Dedifferentiated amniotic fluid mesenchymal stem cell (primary cell): ENCODE measurements around the gene GIMAP1.

Source experiments
- DNase-seq: peaks from one replicate; pipeline ENCODE4 v3.0.0-alpha.2; 2016; ENCODE audit errors: extremely low spot score

The GIMAP1 gene

DNA sequence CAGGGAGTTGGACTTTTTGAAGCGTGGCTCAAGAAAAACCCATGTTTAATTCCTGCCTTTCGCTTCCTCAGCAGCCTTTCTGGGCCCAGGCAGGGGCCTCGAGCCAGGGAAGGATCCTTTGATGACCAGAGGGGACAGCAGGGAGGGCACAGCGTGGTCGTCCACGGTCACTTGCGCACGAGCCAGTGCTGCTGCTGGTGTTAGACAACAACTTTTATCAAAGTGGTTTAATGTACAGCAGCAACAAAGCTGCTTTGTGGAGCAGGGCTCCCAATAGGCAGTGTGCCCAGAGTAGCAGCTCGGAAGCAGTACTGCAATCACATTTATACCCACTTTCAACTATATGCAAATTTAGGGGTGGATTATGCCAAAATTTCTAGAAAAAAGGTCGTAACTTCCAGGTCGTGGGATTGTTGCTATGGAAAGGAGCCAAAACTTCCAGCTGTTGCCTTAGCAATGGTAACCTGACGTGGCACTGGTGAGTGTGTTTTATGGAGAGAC lies 6.1 kb downstream of the GIMAP1 start:
- no peak for DNase-seq

DNA sequence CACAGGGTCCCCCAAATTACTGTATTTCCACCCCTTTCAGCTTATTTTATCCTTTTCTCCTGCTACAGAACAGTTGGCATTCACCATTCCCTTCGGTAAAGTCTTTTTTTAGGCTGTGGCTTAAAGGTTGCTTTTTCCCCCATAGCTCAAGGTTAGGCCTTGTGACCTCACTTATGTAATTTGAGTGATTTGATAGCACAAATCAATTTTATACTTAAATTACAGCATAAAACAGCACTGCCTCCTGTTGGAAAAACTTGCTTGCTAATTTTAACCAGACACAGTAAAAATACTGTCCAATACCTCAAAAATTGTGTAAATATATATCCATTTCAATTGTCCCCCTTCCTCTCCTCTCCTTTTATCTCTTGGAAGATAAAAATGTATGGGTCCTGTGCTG lies 7.1 kb downstream of the GIMAP1 start:
- DNase-seq, result no peak

DNA sequence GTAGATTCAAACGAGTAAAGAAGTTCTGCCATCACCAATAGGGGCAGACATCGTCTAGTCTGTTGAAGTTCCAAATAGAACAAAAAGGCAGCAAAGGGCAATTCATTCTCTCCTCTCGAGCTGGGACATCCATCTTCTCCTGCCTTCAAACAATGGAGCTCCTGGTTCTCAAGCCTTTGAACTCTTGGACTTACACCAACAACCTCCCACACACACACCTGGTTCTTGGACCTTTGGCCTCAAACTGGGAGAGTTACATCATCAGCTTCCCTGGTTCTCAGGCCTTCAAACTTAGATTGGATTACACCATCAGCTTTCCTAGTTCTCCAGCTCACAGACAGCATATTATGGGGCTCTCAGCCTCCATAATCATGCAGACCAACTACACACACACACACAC lies 11.0 kb downstream of the GIMAP1 start:
- DNase-seq, result no peak

DNA sequence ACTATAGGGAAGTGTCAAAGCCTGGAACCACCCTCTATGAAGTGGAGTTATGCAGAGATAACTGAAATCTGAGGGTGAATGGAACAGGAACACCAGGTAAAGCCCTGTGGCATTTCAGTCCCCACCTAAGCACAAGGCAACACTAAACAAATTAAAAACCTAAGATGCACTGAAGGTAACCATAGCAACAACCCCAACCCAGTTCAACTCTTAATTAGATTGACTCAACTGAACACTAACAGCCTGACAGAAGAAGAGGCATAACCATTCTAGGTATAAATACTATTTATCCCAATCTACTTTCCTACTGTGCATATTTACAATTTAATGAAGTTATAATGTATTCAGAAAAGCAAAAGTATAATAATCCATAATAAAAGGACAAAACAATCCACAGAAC lies 11.6 kb downstream of the GIMAP1 start:
- DNase-seq, result no peak

DNA sequence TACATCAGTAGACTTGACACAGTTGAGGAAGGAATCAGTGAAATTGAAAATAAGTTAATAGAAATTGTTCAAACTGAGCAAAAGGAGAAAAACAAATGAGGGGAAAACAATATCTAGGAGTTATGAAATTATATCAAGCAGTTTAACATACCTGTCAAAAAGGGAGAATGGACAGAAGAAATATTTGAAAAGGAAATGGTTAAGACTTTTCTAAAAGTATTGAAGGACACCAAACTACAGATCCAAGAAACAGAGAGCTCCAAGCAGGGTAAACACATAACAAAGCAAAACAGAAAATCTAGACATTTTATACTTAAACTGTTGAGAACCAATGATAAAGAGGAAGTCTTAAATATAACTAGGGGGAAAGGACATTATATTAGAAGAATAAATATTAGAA lies 12.2 kb downstream of the GIMAP1 start:
- no peak for DNase-seq

DNA sequence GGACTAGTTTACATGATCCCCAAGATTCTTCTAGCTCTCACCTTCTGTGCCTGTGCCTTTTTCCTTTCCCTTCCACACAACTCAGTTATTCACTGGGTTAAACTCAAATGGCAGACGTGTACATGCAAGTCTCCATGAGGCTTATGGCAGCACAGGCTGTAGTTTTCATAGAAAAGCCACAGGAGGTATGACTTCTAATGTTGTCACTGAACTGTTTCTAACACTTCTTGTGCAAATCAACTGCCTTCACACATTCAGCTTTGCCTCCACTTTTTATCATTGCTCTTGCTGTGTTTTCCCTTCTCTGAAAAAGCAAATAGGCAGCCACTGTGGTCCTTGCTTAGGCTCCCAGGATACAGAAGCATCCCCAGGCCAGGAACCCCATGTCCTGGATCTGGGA lies 15.5 kb downstream of the GIMAP1 start:
- no peak for DNase-seq

DNA sequence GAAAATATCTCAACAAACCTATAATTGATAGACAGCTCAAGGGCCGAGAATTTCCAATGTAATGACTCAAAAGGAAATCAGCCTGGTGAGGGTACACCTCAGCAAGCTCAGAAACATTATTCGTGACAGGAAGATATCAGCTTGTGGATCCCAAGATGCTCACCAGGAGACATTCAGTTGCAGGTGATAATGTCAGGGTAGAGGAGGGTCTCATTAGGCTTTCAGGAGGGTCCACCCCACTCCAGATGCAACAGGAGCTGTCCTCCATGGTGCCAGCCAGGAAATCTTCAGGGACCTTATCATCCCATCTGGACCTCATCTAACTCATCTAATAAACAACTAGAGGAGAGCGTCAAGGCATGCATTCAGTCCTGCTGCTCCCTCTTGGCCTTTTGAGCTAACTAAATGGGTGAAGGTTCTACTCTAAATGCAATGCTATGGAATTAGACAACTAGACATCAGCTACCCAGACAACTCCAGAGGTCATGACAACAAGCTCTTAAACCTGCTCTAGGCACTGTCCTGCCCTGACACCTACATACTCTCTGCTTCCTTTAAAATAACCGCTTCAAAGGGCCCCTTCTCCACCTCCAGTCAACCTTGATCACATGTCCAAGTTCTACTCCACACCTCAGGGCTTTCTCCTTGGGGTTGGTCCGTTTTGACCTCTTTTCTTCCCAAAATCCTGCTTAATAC lies 16.5 kb downstream of the GIMAP1 start:
- DNase-seq, result no peak

- DNase-seq, result no peak
Measured at GRCh38 chr7:150733482-150734095, 17.2 kb downstream of the GIMAP1 start.

- DNase-seq, result no peak
Measured at GRCh38 chr7:150734254-150734653, 17.8 kb downstream of the GIMAP1 start.

DNA sequence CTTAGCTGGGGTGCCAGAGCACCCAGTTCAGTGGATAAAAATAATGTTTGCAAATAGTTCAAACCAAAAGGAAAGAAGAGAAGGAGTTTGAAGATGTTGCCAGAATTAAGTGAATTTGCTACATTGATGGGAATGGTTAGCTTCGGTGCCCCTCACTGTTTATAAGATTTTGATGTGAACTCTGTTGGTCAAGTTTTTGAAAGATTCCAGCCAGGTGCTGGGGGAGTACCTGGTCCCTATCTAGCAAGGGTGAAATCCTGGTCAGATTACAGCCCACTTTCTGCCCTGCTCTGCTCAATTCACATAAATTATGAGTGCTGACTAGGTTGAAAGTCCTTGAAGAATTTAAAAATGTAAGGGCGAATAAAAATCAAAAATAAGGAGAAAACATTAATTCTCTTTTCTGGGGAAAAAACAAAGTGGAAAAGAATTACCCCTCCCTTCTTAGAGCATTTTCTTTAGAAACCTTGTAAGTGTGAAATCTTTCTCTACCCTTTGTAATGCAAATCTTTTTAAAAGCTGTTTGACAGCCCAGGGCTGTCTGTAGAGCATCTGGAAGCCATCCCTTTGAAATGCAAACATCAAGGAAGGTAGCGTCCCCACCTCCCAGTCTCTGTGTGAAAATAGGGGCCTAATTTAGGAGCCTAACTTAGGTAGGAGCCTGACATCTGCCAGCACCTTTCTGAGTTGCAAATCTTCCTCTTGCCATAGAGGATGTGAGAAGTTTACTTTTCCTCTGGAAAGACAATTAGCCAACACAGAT lies 19.4 kb downstream of the GIMAP1 start:
- no peak for DNase-seq

GRCh38 chr7:150736864-150737263 lies 20.5 kb downstream of the GIMAP1 start:
- no peak for DNase-seq

- no peak for DNase-seq
Measured at GRCh38 chr7:150737265-150738055, 21.0 kb downstream of the GIMAP1 start, which contains the start of gene GIMAP5. GIMAP5 (plus strand) TSS chr7:150737418; CDS start chr7:150740885, 3,467 bp downstream.

DNA sequence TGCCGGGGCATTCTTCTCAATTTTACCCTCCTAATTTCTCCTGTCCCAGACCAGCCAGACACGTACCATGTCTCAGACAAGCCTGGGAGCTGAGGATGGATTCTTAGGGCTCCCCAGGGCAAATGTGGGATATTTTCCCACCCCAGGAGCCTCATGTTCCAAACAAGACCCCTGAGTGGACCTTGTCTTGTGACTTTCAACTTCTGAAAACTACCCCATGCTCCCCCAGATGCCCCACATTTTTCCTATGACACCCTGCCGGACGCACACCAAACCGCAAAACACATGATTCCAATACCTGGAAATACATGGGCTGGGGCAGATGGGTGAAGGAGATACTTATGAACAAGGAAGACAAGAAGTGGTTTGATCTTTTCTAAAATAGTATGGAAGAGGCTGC lies 21.7 kb downstream of the GIMAP1 start:
- DNase-seq, result no peak

GRCh38 chr7:150738591-150739001 lies 22.2 kb downstream of the GIMAP1 start:
- no peak for DNase-seq

- no peak for DNase-seq
Measured at GRCh38 chr7:150739033-150739432, 22.6 kb downstream of the GIMAP1 start.

DNA sequence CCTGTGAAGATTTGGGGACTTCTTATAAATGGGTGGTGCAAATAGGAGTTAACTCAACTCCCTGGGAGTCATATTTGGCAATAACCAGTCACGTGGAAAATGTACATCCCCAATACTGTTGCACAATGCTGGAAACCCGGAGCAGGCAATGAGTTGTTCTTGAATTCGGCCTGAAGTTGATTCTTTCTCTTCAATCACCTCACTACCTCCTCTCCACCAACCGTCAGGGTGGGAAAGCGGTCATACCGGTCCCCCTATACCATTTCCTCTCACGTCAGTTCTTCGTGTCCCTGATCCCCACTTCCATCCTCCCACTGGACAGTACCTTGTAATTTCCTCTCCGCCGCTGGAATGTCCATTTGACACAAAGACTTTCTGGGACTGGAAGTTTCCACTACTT lies 23.6 kb downstream of the GIMAP1 start:
- no peak for DNase-seq

- DNase-seq, result no peak
Measured at GRCh38 chr7:150742286-150742968, 26.0 kb downstream of the GIMAP1 start.

DNA sequence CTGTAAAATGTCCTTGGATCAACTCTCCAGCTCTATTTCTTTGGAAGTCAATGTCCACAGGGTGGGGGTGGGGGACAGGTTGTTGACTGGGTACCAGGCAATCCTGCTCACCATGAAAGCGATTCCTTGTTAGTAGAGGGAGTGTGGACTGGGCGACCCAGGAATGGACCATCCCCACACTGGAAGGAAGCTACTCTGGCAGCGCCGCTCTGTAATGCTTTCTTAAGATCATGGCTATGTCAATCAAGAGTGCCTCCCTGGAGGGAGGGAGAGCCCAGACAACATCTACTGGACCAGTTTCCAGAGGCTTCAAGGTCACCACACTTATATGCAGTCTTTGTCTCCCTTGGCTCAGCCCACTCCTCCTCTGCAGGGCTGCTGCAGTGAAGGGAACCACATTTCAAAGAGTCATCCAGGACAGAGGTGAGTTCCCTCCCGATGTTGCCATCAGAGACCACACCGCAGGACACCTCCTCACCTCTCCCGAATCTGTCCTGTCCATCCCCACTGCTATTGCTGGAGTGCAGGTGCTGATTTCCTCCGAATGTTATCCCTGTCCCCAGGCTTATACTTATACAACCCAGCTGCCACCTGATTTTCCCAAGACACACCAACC lies 27.7 kb downstream of the GIMAP1 start:
- DNase-seq, result no peak

GRCh38 chr7:150745086-150745485 lies 28.7 kb downstream of the GIMAP1 start:
- no peak for DNase-seq

DNA sequence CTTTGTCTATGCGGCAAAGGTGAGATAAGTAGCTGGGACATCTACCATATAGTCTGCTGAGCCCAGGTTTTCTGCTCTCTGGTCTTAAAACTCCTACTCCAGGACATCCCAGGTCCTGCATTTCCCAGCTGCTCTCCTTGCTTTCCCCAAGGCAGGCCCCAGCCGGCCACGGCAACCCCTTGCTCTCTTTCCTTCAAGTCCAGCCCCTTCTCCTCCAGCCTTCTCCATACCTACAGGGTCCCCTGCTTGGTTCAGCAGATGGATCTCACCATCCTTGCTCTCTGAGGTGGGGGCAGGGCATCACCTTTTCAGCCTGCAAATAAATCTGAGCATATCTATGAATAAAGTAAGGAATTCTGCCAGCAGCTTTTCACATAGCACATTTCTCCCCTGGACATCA lies 29.5 kb downstream of the GIMAP1 start:
- no peak for DNase-seq

GRCh38 chr7:150746921-150747320 lies 30.5 kb downstream of the GIMAP1 start:
- DNase-seq, result no peak
